Calu3 (cell line): ENCODE data around the gene TCF12. TPM values are rescaled to one million over a fixed set of nuclear protein-coding genes. Genes with fewer than 3 reads are reported as not detected.

ENCODE experiments used
- BruUV-seq: library from RNA; stranded (reverse); fragments of 400-500 nt; replicated peaks from 2 replicates; lab custom pipeline; 2021; lab: Mats Ljungman, UMichigan
- CTCF ChIA-PET: fragments of 300-600 bp; sonication (Branson Sonifier 250); formaldehyde crosslinking; loops from one replicate; lab custom pipeline; 2022; ENCODE audit warnings: antibody characterized with exemption; lab: Charles Lee
- DNase-seq: peaks from one replicate; pipeline ENCODE4 v3.0.0; 2022
- H3K27ac Mint-ChIP-seq: one replicate; pipeline ENCODE4 v1.8.0; 2022; ENCODE audit warnings: mixed read lengths; ENCODE audit not compliant: unreplicated experiment
- H3K27me3 Mint-ChIP-seq: one replicate; pipeline ENCODE4 v1.8.0; 2022; ENCODE audit warnings: mixed read lengths; ENCODE audit not compliant: unreplicated experiment
- H3K36me3 Mint-ChIP-seq: one replicate; pipeline ENCODE4 v1.8.0; 2022; ENCODE audit warnings: mild to moderate bottlenecking, moderate library complexity, mixed read lengths; ENCODE audit not compliant: insufficient read depth, unreplicated experiment
- H3K4me1 Mint-ChIP-seq: one replicate; pipeline ENCODE4 v1.8.0; 2022; ENCODE audit warnings: mild to moderate bottlenecking, low read depth, mixed read lengths; ENCODE audit not compliant: unreplicated experiment
- H3K4me3 Mint-ChIP-seq: one replicate; pipeline ENCODE4 v1.8.0; 2022; ENCODE audit warnings: mild to moderate bottlenecking, low read depth, moderate library complexity, mixed read lengths; ENCODE audit not compliant: unreplicated experiment
- H3K9me3 Mint-ChIP-seq: one replicate; pipeline ENCODE4 v1.8.0; 2022; ENCODE audit warnings: low read depth, mixed read lengths; ENCODE audit not compliant: unreplicated experiment
- intact Hi-C: fragments of 100-400 bp; cut with micrococcal nuclease; formaldehyde crosslinking; loops from one replicate; pipeline ENCODE4 v1.10.0; 2022; ENCODE audit not compliant: unreplicated experiment
- total RNA-seq: library from RNA; stranded (reverse); gene quantifications from 2 replicates; pipeline ENCODE4 v1.2.3, GENCODE V29; 2022
- TF ChIP-seq, protein P1 (sequence below): fragments of 200-600 bp; IDR thresholded peaks from one replicate; pipeline ENCODE4 v1.8.0; 2022; ENCODE audit warnings: antibody characterized with exemption; ENCODE audit not compliant: unreplicated experiment

The TCF12 gene
- total RNA-seq, 1 experiment from 2014 or later, result 127 TPM

- no peaks in the 10 kb centered on the region for H3K27me3 Mint-ChIP-seq
- H3K27ac Mint-ChIP-seq, result no peak overlapping the region
- peaks cover 6% of the 10 kb centered on the region for H3K36me3 Mint-ChIP-seq
- no TSS peak for BruUV-seq
- no peaks in the 10 kb centered on the region for H3K9me3 Mint-ChIP-seq
- CTCF ChIA-PET, result no interaction called here
- H3K4me3 Mint-ChIP-seq, result no peak overlapping the region
- no peak for DNase-seq
- TF ChIP-seq, protein P1, sequence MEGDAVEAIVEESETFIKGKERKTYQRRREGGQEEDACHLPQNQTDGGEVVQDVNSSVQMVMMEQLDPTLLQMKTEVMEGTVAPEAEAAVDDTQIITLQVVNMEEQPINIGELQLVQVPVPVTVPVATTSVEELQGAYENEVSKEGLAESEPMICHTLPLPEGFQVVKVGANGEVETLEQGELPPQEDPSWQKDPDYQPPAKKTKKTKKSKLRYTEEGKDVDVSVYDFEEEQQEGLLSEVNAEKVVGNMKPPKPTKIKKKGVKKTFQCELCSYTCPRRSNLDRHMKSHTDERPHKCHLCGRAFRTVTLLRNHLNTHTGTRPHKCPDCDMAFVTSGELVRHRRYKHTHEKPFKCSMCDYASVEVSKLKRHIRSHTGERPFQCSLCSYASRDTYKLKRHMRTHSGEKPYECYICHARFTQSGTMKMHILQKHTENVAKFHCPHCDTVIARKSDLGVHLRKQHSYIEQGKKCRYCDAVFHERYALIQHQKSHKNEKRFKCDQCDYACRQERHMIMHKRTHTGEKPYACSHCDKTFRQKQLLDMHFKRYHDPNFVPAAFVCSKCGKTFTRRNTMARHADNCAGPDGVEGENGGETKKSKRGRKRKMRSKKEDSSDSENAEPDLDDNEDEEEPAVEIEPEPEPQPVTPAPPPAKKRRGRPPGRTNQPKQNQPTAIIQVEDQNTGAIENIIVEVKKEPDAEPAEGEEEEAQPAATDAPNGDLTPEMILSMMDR, result no peak
- intact Hi-C loops, result no loop called here
- no peaks in the 10 kb centered on the region for H3K4me1 Mint-ChIP-seq
Observed at GRCh38 chr15:57245130-57245529, 326.7 kb downstream of the TCF12 start.

DNA sequence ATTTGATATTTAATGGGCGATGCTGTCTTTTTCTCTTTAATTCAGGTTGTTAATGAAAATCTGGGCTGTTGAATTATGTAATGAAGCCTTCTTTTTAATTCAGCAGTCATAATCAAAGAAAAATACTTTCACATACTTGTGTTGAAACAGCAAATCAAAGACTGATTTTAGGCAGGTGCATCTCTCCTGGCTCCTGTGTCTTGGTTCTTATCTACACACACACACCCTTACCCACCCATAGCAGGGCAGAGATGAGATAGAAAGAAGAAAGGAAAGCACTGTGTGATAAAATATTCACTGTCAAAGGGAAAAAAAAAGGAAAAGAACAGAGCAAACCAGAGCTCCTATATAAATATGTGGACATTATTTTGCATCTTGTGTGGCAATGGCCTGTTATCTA is 327.3 kb downstream of the TCF12 start:
- BruUV-seq, result no TSS peak
- intact Hi-C loops, result no loop called here
- Mint-ChIP-seq H3K4me3 (no peak overlapping the region), H3K27ac (no peak overlapping the region), H3K9me3 (no peaks in the 10 kb centered on the region), H3K27me3 (no peaks in the 10 kb centered on the region), H3K36me3 (peaks cover 9% of the 10 kb centered on the region), H3K4me1 (no peaks in the 10 kb centered on the region)
- no peak for DNase-seq
- TF ChIP-seq, protein P1, result no peak
- CTCF ChIA-PET, result no interaction called here

- BruUV-seq, result no TSS peak
- intact Hi-C loops, result no loop called here
- TF ChIP-seq, protein P1, result no peak
- CTCF ChIA-PET, result no interaction called here
- Mint-ChIP-seq H3K27me3 (no peaks in the 10 kb centered on the region), H3K4me1 (no peaks in the 10 kb centered on the region), H3K9me3 (no peaks in the 10 kb centered on the region), H3K27ac (no peak overlapping the region), H3K4me3 (no peak overlapping the region), H3K36me3 (peaks cover 10% of the 10 kb centered on the region)
- DNase-seq, result no peak
Observed at GRCh38 chr15:57248074-57248473, 329.6 kb downstream of the TCF12 start.

DNA sequence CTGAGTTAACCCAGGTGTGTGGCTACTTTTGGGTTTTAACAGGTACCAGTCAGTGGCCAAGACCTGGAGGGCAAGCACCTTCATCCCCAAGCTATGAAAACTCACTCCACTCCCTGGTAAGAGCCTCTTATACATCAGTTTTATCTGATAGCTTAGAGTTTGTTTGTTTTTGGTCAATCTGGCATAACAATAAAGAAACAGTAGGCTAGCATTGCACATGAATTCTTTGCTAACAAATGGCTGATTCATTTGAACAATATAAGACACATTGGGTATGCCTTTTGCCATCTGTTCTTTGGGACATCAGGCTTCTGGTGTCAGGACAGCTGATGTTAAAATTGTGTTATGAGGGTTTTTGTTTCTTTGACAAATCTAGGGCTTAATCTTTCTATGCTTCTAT is 332.9 kb downstream of the TCF12 start:
- Mint-ChIP-seq H3K4me3 (no peak overlapping the region), H3K27ac (no peak overlapping the region), H3K36me3 (peaks cover 10% of the 10 kb centered on the region), H3K27me3 (no peaks in the 10 kb centered on the region), H3K9me3 (no peaks in the 10 kb centered on the region), H3K4me1 (no peaks in the 10 kb centered on the region)
- TF ChIP-seq, protein P1, result no peak
- no TSS peak for BruUV-seq
- intact Hi-C loops, result no loop called here
- DNase-seq, result no peak
- CTCF ChIA-PET, result no interaction called here
